ENCODE data around the gene ATAD2B. TPM values are rescaled to one million over a fixed set of nuclear protein-coding genes. Genes with fewer than 3 reads are reported as not detected.
A peak's percentile ranks its signal among the peaks of the same experiment; 100 is the strongest.

ATAD2B gene
- total RNA-seq, 1 donor from 2014 or later, result 24.3 TPM

GRCh38 chr2:23813438-23813837 is 113.5 kb downstream of the ATAD2B start:
- no peak for ATAC-seq
- DNase-seq, result no peak
- Histone ChIP-seq H3K27me3 (ENCODE audit: low read depth) (no peaks in the 10 kb centered on the region), H3K9me3 (no peaks in the 10 kb centered on the region), H3K4me3 (no peak overlapping the region), H3K36me3 (peaks cover 35% of the 10 kb centered on the region), H3K4me1 (no peaks in the 10 kb centered on the region), H3K27ac (no peak overlapping the region)
- intact Hi-C loops (cut with DNase I), result no loop called here
- no peak for TF ChIP-seq CTCF (IDR thresholded peaks at IDR 0.05)

- peaks cover 32% of the 10 kb centered on the region for H3K36me3 ChIP-seq
- no peak overlapping the region for H3K4me3 ChIP-seq
- no peak overlapping the region for H3K27ac ChIP-seq
- no peak for TF ChIP-seq CTCF (IDR thresholded peaks at IDR 0.05)
- intact Hi-C loops (cut with DNase I), result no loop called here
- H3K9me3 ChIP-seq, result no peaks in the 10 kb centered on the region
- DNase-seq, result no peak
- H3K4me1 ChIP-seq, result no peaks in the 10 kb centered on the region
- no peak for ATAC-seq
- no peaks in the 10 kb centered on the region for H3K27me3 ChIP-seq (ENCODE audit: low read depth)
These were observed 117.8 kb downstream of the ATAD2B start for GRCh38 chr2:23809150-23809549.

- peaks cover 32% of the 10 kb centered on the region for H3K36me3 ChIP-seq
- H3K4me3 ChIP-seq, result no peak overlapping the region
- no peaks in the 10 kb centered on the region for H3K4me1 ChIP-seq
- no peak for TF ChIP-seq CTCF (IDR thresholded peaks at IDR 0.05)
- H3K27me3 ChIP-seq (ENCODE audit: low read depth), result no peaks in the 10 kb centered on the region
- no peak overlapping the region for H3K27ac ChIP-seq
- intact Hi-C loops (cut with DNase I), result no loop called here
- no peak for ATAC-seq
- DNase-seq, result no peak
- H3K9me3 ChIP-seq, result no peaks in the 10 kb centered on the region
These were observed 120.2 kb downstream of the ATAD2B start for GRCh38 chr2:23806665-23807249.

- ATAC-seq (no peak), DNase-seq (no peak)
- Histone ChIP-seq H3K27ac (no peak overlapping the region), H3K27me3 (ENCODE audit: low read depth) (no peaks in the 10 kb centered on the region), H3K4me3 (no peak overlapping the region), H3K9me3 (no peaks in the 10 kb centered on the region), H3K4me1 (peaks cover 2% of the 10 kb centered on the region), H3K36me3 (peaks cover 32% of the 10 kb centered on the region)
- intact Hi-C loops (cut with DNase I), result no loop called here
- no peak for TF ChIP-seq CTCF (IDR thresholded peaks at IDR 0.05)
These were observed 120.7 kb downstream of the ATAD2B start for GRCh38 chr2:23806201-23806600.

GRCh38 chr2:23803965-23804542 is 122.9 kb downstream of the ATAD2B start:
- intact Hi-C loops (cut with DNase I), result no loop called here
- Histone ChIP-seq H3K4me1 (peaks cover 3% of the 10 kb centered on the region), H3K36me3 (peaks cover 15% of the 10 kb centered on the region), H3K4me3 (no peak overlapping the region), H3K9me3 (no peaks in the 10 kb centered on the region), H3K27ac (peak overlapping the region; percentile 10), H3K27me3 (ENCODE audit: low read depth) (no peaks in the 10 kb centered on the region)
- peak; percentile 25 for TF ChIP-seq CTCF (IDR thresholded peaks at IDR 0.05)
- DNase-seq (peak; percentile 63), ATAC-seq (peak; percentile 71 to 88)
